Measurements from ENCODE around the gene SGTA.

GRCh38 chr19:2810141-2811091 lies 27.3 kb upstream of the SGTA start:
- TF ChIP-seq POLR2A (IDR thresholded peaks at IDR 0.05; ENCODE audit: low read length) (no peak), GATA1 (IDR thresholded peaks at IDR 0.05; ENCODE audit: low read depth, low read length) (no peak)

Data from erythroblast (primary cell).